Mesenchymal stem cell (in vitro differentiated cells and primary cell): ENCODE data around the gene UBE2F.

Source experiments
- DNase-seq: peaks from one replicate; pipeline ENCODE4 v3.0.0-alpha.2; 2013
- H2AFZ ChIP-seq: one replicate; pipeline ENCODE4 v1.6.1; 2013; ENCODE audit warnings: low read depth, mild to moderate bottlenecking, control low read depth, inconsistent platforms, low read length, moderate library complexity
- H2AK5ac ChIP-seq: 2 replicates; pipeline ENCODE4 v1.6.1; 2013; ENCODE audit warnings: low read length, moderate library complexity, mild to moderate bottlenecking, inconsistent platforms; ENCODE audit not compliant: severe bottlenecking
- H2BK120ac ChIP-seq: one replicate; pipeline ENCODE4 v1.6.1; 2013; ENCODE audit warnings: low read depth, mild to moderate bottlenecking, inconsistent platforms, low read length, moderate library complexity
- H2BK12ac ChIP-seq, 2 experiments: one replicate each; pipeline ENCODE4 v1.6.1; 2013; ENCODE audit warnings: inconsistent platforms in 2 of 2, low read length in 2 of 2, mild to moderate bottlenecking in 2 of 2, moderate library complexity in 2 of 2, control low read depth in 1 of 2
- H2BK15ac ChIP-seq: one replicate; pipeline ENCODE4 v1.6.1; 2013; ENCODE audit warnings: mild to moderate bottlenecking, low read depth, inconsistent platforms; ENCODE audit not compliant: poor library complexity, severe bottlenecking
- H2BK5ac ChIP-seq: 2 replicates; pipeline ENCODE4 v1.6.1; 2013; ENCODE audit warnings: low read depth, mild to moderate bottlenecking, low read length, control low read depth, inconsistent platforms; ENCODE audit not compliant: poor library complexity, severe bottlenecking
- H3K14ac ChIP-seq, 2 experiments: one replicate each; pipeline ENCODE4 v1.6.1; 2013; ENCODE audit warnings: inconsistent platforms in 2 of 2, low read length in 2 of 2, control low read depth in 1 of 2, mild to moderate bottlenecking in 1 of 2, moderate library complexity in 1 of 2
- H3K18ac ChIP-seq, 2 experiments: one replicate each; pipeline ENCODE4 v1.6.1; 2013; ENCODE audit warnings: inconsistent platforms in 2 of 2, low read length in 2 of 2, control low read depth in 1 of 2, low read depth in 1 of 2, mild to moderate bottlenecking in 1 of 2
- H3K23ac ChIP-seq, 2 experiments: one replicate each; pipeline ENCODE4 v1.6.1; 2013; ENCODE audit warnings: inconsistent platforms in 2 of 2, low read length in 2 of 2, mild to moderate bottlenecking in 2 of 2, moderate library complexity in 2 of 2, control low read depth in 1 of 2
- H3K27ac ChIP-seq: 2 replicates; pipeline ENCODE4 v1.5.1; 2013; ENCODE audit warnings: mild to moderate bottlenecking, moderate library complexity, low read length, control low read depth, inconsistent platforms; ENCODE audit not compliant: poor library complexity, severe bottlenecking
- H3K27me3 ChIP-seq, 2 experiments: 2 replicates each; pipeline versions ENCODE4 v1.6.1 to v1.7.0; 2013; ENCODE audit warnings: low read length in 2 of 2, mild to moderate bottlenecking in 2 of 2, moderate library complexity in 2 of 2, control low read depth in 1 of 2, inconsistent platforms in 1 of 2; ENCODE audit not compliant: control insufficient read depth in 1 of 2, insufficient read depth in 1 of 2
- H3K36me3 ChIP-seq, 2 experiments: 2 replicates each; pipeline versions ENCODE4 v1.6.1 to v1.7.0; 2013; ENCODE audit warnings: low read length in 2 of 2, control low read depth in 1 of 2, inconsistent platforms in 1 of 2, low read depth in 1 of 2, mild to moderate bottlenecking in 1 of 2; ENCODE audit not compliant: insufficient read depth in 2 of 2, control insufficient read depth in 1 of 2
- H3K4ac ChIP-seq, 2 experiments: one replicate each; pipeline ENCODE4 v1.6.1; 2013; ENCODE audit warnings: inconsistent platforms in 2 of 2, low read length in 2 of 2, mild to moderate bottlenecking in 2 of 2, moderate library complexity in 2 of 2, control low read depth in 1 of 2, low read depth in 1 of 2
- H3K4me1 ChIP-seq: 2 replicates; pipeline ENCODE4 v1.6.1; 2013; ENCODE audit warnings: low read depth, low read length, control low read depth; ENCODE audit not compliant: control insufficient read depth, insufficient read depth
- H3K4me2 ChIP-seq: 2 replicates; pipeline ENCODE4 v1.6.1; 2013; ENCODE audit warnings: low read length, mild to moderate bottlenecking, inconsistent platforms; ENCODE audit not compliant: poor library complexity, severe bottlenecking
- H3K4me3 ChIP-seq, 2 experiments: 2 replicates each; pipeline versions ENCODE4 v1.5.1 to v1.7.0; 2013; ENCODE audit warnings: low read length in 2 of 2, mild to moderate bottlenecking in 2 of 2, control low read depth in 1 of 2, low read depth in 1 of 2; ENCODE audit not compliant: insufficient read depth in 1 of 2
- H3K79me1 ChIP-seq: replicated peaks from 2 replicates; pipeline ENCODE4 v1.6.1; 2013; ENCODE audit warnings: mild to moderate bottlenecking, control low read depth, low read length, inconsistent platforms; ENCODE audit not compliant: poor library complexity, severe bottlenecking
- H3K9ac ChIP-seq: 2 replicates; pipeline ENCODE4 v1.7.0; 2013; ENCODE audit warnings: mild to moderate bottlenecking, low read length, moderate library complexity
- H3K9me3 ChIP-seq: 2 replicates; pipeline ENCODE4 v1.7.0; 2013; ENCODE audit warnings: mild to moderate bottlenecking, low read length; ENCODE audit not compliant: control insufficient read depth
- H4K8ac ChIP-seq: one replicate; pipeline ENCODE4 v1.6.1; 2013; ENCODE audit warnings: inconsistent platforms, mild to moderate bottlenecking, low read length, moderate library complexity
- H4K91ac ChIP-seq: one replicate; pipeline ENCODE4 v1.6.1; 2013; ENCODE audit warnings: mild to moderate bottlenecking, low read length, inconsistent platforms
- WGBS: methylation state at CpG from one replicate; pipeline ENCODE4 v1.1.7; 2013; ENCODE audit warnings: mixed read lengths; 5-methylcytosine and 5-hydroxymethylcytosine counted together

Gene UBE2F

DNA sequence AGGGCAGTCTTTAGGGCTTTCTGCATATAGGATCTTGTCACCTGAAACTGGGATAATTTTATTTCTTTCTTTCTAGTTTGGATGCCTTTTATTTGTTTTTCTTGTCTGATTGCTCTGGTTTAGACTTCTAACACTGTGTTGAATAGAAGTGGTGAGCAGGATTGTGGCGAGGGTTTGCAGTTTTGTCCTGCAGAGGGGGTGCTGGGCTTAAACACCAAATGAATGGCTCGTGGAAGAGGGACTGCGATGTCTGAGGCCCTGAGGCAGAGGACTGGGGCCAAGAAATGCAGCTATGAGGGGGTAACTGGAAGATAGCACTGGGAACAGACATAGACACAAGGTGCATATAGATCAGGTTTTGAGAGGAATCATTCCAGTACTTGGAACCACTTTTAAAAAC is 20.5 kb downstream of the UBE2F start:
- WGBS, result 94% methylated on average over 3 of the region's 3 CpGs

DNA sequence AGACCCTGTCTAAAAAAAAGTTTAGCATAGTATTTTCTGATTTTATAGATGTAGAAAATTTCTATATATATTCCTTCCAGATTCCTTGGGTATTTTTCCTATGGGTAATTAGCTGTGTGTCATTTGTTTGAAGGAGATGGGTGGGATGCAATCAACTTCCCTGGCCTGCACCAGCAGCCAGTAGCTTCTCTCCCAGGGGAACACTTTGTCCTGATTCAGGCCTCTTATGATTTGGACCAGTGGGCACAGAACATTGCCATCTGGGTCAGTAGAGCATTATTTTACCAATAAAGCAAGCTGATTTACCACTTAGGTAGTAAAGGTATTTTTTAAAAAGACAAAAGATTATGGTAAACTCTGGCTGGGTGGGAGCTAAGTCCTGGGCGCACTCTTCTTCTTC is 26.9 kb downstream of the UBE2F start:
- Histone ChIP-seq H2AFZ (no peak overlapping the region), H2BK120ac (no peak overlapping the region), H3K9ac (no peak overlapping the region), H3K14ac (no peak overlapping the region), H4K8ac (no peak overlapping the region), H4K91ac (no peak overlapping the region), H3K36me3 (peaks cover 10 to 57% of the 10 kb centered on the region in 2 experiments), H3K27me3 (no peaks in the 10 kb centered on the region), H2BK5ac (no peak overlapping the region), H3K4me2 (no peak overlapping the region), H3K79me1 (peaks cover 5% of the 10 kb centered on the region), H3K23ac (no peak overlapping the region), H2AK5ac (no peak overlapping the region), H3K4ac (no peak overlapping the region), H3K18ac (no peak overlapping the region), H3K9me3 (no peaks in the 10 kb centered on the region), H3K4me3 (no peak overlapping the region), H2BK15ac (no peak overlapping the region), H3K4me1 (no peaks in the 10 kb centered on the region), H2BK12ac (no peak overlapping the region), H3K27ac (no peak overlapping the region)
- no peak for DNase-seq
- 100% methylated on average over 1 of the region's 1 CpG for whole genome bisulfite sequencing

More for the DNA sequence above, 20.5 kb downstream of the UBE2F start:
- Histone ChIP-seq H3K4me1 (peaks cover under 1% of the 10 kb centered on the region), H3K4me2 (no peak overlapping the region), H4K8ac (no peak overlapping the region), H3K36me3 (peaks cover 8 to 18% of the 10 kb centered on the region in 2 experiments), H2AFZ (no peak overlapping the region), H2BK15ac (no peak overlapping the region), H3K14ac (no peak overlapping the region), H2AK5ac (no peak overlapping the region), H2BK5ac (no peak overlapping the region), H3K9me3 (no peaks in the 10 kb centered on the region), H2BK12ac (no peak overlapping the region), H3K4me3 (no peak overlapping the region), H3K4ac (no peak overlapping the region), H3K18ac (no peak overlapping the region), H3K27me3 (no peaks in the 10 kb centered on the region), H3K79me1 (peaks cover 27% of the 10 kb centered on the region), H4K91ac (no peak overlapping the region), H2BK120ac (no peak overlapping the region), H3K27ac (no peak overlapping the region), H3K9ac (no peak overlapping the region), H3K23ac (no peak overlapping the region)
- DNase-seq, result no peak

DNA sequence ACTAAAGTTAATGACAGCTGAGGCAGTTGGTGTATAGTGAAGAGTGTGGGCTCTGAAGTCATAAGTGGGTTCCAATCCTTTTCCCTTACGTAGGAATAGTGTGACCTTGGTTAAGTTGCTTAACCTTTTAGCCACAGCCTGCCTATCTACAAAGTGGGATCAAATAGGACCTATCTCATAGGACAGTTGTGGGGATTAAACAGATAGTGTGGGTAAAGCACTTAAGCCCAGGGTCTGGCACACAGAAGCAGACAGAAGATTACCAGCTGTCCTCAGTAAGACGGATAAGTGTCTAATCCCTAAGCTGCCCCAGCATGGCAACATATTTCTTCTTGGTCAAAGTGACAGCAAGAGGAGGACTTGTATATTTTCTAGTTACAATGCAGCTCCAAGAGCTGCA is 28.2 kb downstream of the UBE2F start:
- Histone ChIP-seq H2BK12ac (no peak overlapping the region), H3K4me3 (no peak overlapping the region), H2AFZ (no peak overlapping the region), H3K14ac (no peak overlapping the region), H3K27ac (no peak overlapping the region), H2BK15ac (no peak overlapping the region), H2BK120ac (no peak overlapping the region), H3K4ac (no peak overlapping the region), H4K91ac (no peak overlapping the region), H3K27me3 (no peaks in the 10 kb centered on the region), H3K36me3 (peaks cover 7 to 55% of the 10 kb centered on the region in 2 experiments), H4K8ac (no peak overlapping the region), H3K18ac (no peak overlapping the region), H3K9me3 (peaks cover 6% of the 10 kb centered on the region), H2BK5ac (no peak overlapping the region), H3K4me2 (no peak overlapping the region), H2AK5ac (no peak overlapping the region), H3K4me1 (no peaks in the 10 kb centered on the region), H3K23ac (no peak overlapping the region), H3K9ac (no peak overlapping the region), H3K79me1 (peaks cover 5% of the 10 kb centered on the region)
- no CpG with 5 or more reads among the region's 2 CpGs for WGBS
- DNase-seq, result peak; percentile 6

DNA sequence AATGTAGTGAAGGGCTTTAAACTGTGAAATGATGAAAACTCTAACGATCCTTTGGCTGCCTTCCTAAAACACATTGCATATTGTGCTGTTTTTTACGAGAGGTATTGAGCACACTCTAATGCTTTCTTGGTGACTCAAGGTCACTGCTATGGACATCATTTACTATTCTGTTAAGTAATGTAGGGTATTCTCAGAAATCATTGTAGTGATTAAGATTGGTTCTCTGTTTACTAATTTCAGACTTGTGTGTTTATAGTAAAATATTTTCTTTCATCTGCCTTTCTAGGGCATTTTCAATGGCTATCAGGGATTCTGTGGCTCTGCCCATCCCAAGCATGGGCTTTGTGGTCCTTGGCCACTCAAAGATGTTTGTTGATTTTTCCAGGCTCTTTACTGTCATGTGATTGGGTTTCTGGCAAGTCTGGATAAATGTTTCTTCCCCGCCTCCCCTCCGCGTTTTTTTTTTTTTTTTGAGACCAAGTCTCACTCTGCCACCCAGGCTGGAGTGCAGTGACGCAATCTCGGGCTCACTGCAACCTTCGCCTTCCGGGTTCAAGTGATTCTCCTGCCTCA is 29.3 kb downstream of the UBE2F start:
- no peak overlapping the region for H2AK5ac ChIP-seq
- no peak overlapping the region for H2BK5ac ChIP-seq
- H3K79me1 ChIP-seq, result peaks cover 4% of the 10 kb centered on the region
- H4K91ac ChIP-seq, result no peak overlapping the region
- H2BK15ac ChIP-seq, result no peak overlapping the region
- DNase-seq, result peak; percentile 62
- H3K4ac ChIP-seq, result no peak overlapping the region
- H3K4me2 ChIP-seq, result no peak overlapping the region
- no peak overlapping the region for H3K18ac ChIP-seq
- H2BK120ac ChIP-seq, result no peak overlapping the region
- no peak overlapping the region for H4K8ac ChIP-seq
- H3K9ac ChIP-seq, result no peak overlapping the region
- H3K9me3 ChIP-seq, result peaks cover 6% of the 10 kb centered on the region
- no peak overlapping the region for H3K4me3 ChIP-seq
- no peak overlapping the region for H3K27ac ChIP-seq
- H2AFZ ChIP-seq, result no peak overlapping the region
- no peak overlapping the region for H2BK12ac ChIP-seq
- no peaks in the 10 kb centered on the region for H3K4me1 ChIP-seq
- no peak overlapping the region for H3K23ac ChIP-seq
- H3K14ac ChIP-seq, result no peak overlapping the region
- peaks cover 7 to 55% of the 10 kb centered on the region in 2 experiments for H3K36me3 ChIP-seq
- WGBS, result 80% methylated on average over 9 of the region's 9 CpGs
- H3K27me3 ChIP-seq, result no peaks in the 10 kb centered on the region
